Neural cell (in vitro differentiated cells): ENCODE data around the gene SLC16A3.

Source experiments
- EP300 ChIP-seq: fragments of 450-650 bp; conservative IDR thresholded peaks from 2 replicates; pipeline ENCODE4 v1.6.1; 2014; ENCODE audit warnings: antibody characterized with exemption, mild to moderate bottlenecking, moderate library complexity; ENCODE audit not compliant: poor library complexity, severe bottlenecking
- TF ChIP-seq, protein P1 (sequence below): fragments of 450-650 bp; IDR thresholded peaks from 2 replicates; pipeline ENCODE4 v1.5.1; 2014; ENCODE audit warnings: antibody characterized with exemption, mild to moderate bottlenecking, moderate library complexity; ENCODE audit not compliant: poor library complexity, severe bottlenecking

DNA sequence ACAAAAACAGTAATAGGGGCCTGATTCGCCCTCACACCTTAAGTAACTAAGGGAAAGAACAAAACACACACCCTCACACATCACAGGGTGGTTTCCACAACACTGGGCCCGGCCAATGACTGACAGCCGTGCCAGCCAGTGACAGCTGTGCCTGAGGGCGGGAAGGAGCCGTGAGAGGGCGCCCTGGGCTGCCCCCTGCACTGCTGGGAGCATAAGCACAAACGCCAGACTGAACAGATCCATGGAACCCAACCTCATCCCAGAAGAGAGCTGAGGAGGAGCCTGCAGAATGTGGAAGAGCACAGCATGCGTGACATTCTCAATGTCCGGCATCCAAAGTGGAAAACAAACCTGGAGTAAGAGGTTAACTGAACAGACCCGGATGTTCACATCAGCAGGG is 28.6 kb downstream of the SLC16A3 start:
- TF ChIP-seq, protein P1, sequence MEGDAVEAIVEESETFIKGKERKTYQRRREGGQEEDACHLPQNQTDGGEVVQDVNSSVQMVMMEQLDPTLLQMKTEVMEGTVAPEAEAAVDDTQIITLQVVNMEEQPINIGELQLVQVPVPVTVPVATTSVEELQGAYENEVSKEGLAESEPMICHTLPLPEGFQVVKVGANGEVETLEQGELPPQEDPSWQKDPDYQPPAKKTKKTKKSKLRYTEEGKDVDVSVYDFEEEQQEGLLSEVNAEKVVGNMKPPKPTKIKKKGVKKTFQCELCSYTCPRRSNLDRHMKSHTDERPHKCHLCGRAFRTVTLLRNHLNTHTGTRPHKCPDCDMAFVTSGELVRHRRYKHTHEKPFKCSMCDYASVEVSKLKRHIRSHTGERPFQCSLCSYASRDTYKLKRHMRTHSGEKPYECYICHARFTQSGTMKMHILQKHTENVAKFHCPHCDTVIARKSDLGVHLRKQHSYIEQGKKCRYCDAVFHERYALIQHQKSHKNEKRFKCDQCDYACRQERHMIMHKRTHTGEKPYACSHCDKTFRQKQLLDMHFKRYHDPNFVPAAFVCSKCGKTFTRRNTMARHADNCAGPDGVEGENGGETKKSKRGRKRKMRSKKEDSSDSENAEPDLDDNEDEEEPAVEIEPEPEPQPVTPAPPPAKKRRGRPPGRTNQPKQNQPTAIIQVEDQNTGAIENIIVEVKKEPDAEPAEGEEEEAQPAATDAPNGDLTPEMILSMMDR, result no peak
- no peak for TF ChIP-seq EP300
